Thyroid gland (tissue), 4 donors: ENCODE results near the gene HPGDS. TPM values are rescaled to one million over a fixed set of nuclear protein-coding genes. Genes with fewer than 3 reads are reported as not detected.

Experiments used
- DNase-seq, 2 donors: peaks; one replicate each; pipeline ENCODE4 v3.0.0-alpha.2; 2019
- H3K27ac ChIP-seq, 3 donors: fragments of 200-600 bp; sonication (generic); 1 replicate in 2 of 3; 2 replicates in 1 of 3; pipeline ENCODE4 v1.5.1; 2016 to 2019; ENCODE audit warnings: mild to moderate bottlenecking in 1 of 3, moderate library complexity in 1 of 3
- H3K27me3 ChIP-seq: fragments of 200-600 bp; sonication (generic); one replicate; pipeline ENCODE4 v1.5.1; 2019
- H3K36me3 ChIP-seq, 2 donors: fragments of 200-600 bp; sonication (generic); one replicate each; pipeline ENCODE4 v1.5.1; 2016 to 2019
- H3K4me1 ChIP-seq, 2 donors: fragments of 200-600 bp; sonication (generic); one replicate each; pipeline ENCODE4 v1.5.1; 2017 to 2019
- H3K4me3 ChIP-seq, 3 donors: fragments of 200-600 bp; sonication (generic); replicated peaks in 1 of 3; 1 replicate in 2 of 3; 2 replicates in 1 of 3; pipeline ENCODE4 v1.5.1; 2016; ENCODE audit warnings: mild to moderate bottlenecking in 1 of 3
- H3K9me3 ChIP-seq: fragments of 200-600 bp; sonication (generic); one replicate; pipeline ENCODE4 v1.5.1; 2017
- CTCF ChIP-seq, 6 experiments: fragments of 200-600 bp in 3 of 6; fragments of 450-650 bp in 3 of 6; sonication (generic) in 3 of 6; IDR thresholded peaks; one replicate each; pipeline ENCODE4 v1.5.1; 2016 to 2019; ENCODE audit warnings: antibody characterized with exemption in 6 of 6, mild to moderate bottlenecking in 2 of 6, inconsistent platforms in 1 of 6, moderate library complexity in 1 of 6
- POLR2A ChIP-seq, 2 donors: fragments of 450-650 bp; IDR thresholded peaks; one replicate each; pipeline ENCODE4 v1.6.1; 2017; ENCODE audit warnings: antibody characterized with exemption in 2 of 2, mild to moderate bottlenecking in 2 of 2, moderate library complexity in 1 of 2
- WGBS, 2 donors: methylation state at CpG; one replicate each; pipeline ENCODE4 v1.1.5; 2017; 5-methylcytosine and 5-hydroxymethylcytosine counted together
- intact Hi-C: fragments of 100-400 bp; cut with DNase I; formaldehyde crosslinking; loops from one replicate; pipeline ENCODE4 v1.15.1; 2023
- total RNA-seq, 4 donors: library from RNA; depleted of rRNA; stranded (reverse); fragments of >200 nt; gene quantifications; one replicate each; pipeline ENCODE4 v1.2.3, GENCODE V29; 2016

The HPGDS gene
- total RNA-seq, 4 donors from 2014 or later = 0.67 TPM; not detected in 3

GRCh38 chr4:94358101-94358500 lies 15.5 kb upstream of the HPGDS start:
- TF ChIP-seq POLR2A (IDR thresholded peaks at IDR 0.05) (no peak), CTCF (IDR thresholded peaks at IDR 0.05) (no peak)
- no peaks in the 10 kb centered on the region for H3K36me3 ChIP-seq
- no peak overlapping the region for H3K27ac ChIP-seq
- no peaks in the 10 kb centered on the region for H3K27me3 ChIP-seq
- no peak for DNase-seq
- no peaks in the 10 kb centered on the region for H3K9me3 ChIP-seq
- H3K4me1 ChIP-seq = no peaks in the 10 kb centered on the region
- no peak overlapping the region for H3K4me3 ChIP-seq
- intact Hi-C loops = no loop called here

- Histone ChIP-seq H3K36me3 (no peaks in the 10 kb centered on the region), H3K27ac (no peak overlapping the region), H3K9me3 (no peaks in the 10 kb centered on the region), H3K27me3 (no peaks in the 10 kb centered on the region), H3K4me3 (no peak overlapping the region), H3K4me1 (no peaks in the 10 kb centered on the region)
- no peak for TF ChIP-seq POLR2A (IDR thresholded peaks at IDR 0.05)
- TF ChIP-seq CTCF (IDR thresholded peaks at IDR 0.05) = no peak
- 89 to 97% methylated on average over 2 of the region's 2 CpGs for WGBS, 2 donors
- intact Hi-C loops = no loop called here
- DNase-seq = no peak
These were observed 15.0 kb upstream of the HPGDS start for GRCh38 chr4:94357624-94358023.

- intact Hi-C loops = no loop called here
- H3K4me3 ChIP-seq = no peak overlapping the region
- TF ChIP-seq CTCF (IDR thresholded peaks at IDR 0.05) = no peak
- no peak for TF ChIP-seq POLR2A (IDR thresholded peaks at IDR 0.05)
- H3K4me1 ChIP-seq = no peaks in the 10 kb centered on the region
- no peak for DNase-seq
- no peaks in the 10 kb centered on the region for H3K9me3 ChIP-seq
- WGBS, 2 donors = 80 to 84% methylated on average over 2 of the region's 2 CpGs
- H3K36me3 ChIP-seq = no peaks in the 10 kb centered on the region
- no peak overlapping the region for H3K27ac ChIP-seq
- no peaks in the 10 kb centered on the region for H3K27me3 ChIP-seq
These were observed 13.8 kb upstream of the HPGDS start for GRCh38 chr4:94356444-94356843.

GRCh38 chr4:94354474-94354896 lies 11.8 kb upstream of the HPGDS start:
- H3K4me1 ChIP-seq = no peaks in the 10 kb centered on the region
- intact Hi-C loops = no loop called here
- no peaks in the 10 kb centered on the region for H3K27me3 ChIP-seq
- WGBS, 2 donors = 74 to 84% methylated on average over 6 of the region's 6 CpGs
- no peak overlapping the region for H3K4me3 ChIP-seq
- no peaks in the 10 kb centered on the region for H3K9me3 ChIP-seq
- H3K36me3 ChIP-seq = no peaks in the 10 kb centered on the region
- no peak for DNase-seq
- no peak for TF ChIP-seq CTCF (IDR thresholded peaks at IDR 0.05)
- TF ChIP-seq POLR2A (IDR thresholded peaks at IDR 0.05) = no peak
- H3K27ac ChIP-seq = no peak overlapping the region

GRCh38 chr4:94352996-94353395 lies 10.4 kb upstream of the HPGDS start:
- Histone ChIP-seq H3K4me1 (no peaks in the 10 kb centered on the region), H3K4me3 (no peak overlapping the region), H3K27me3 (no peaks in the 10 kb centered on the region), H3K36me3 (no peaks in the 10 kb centered on the region), H3K9me3 (no peaks in the 10 kb centered on the region), H3K27ac (no peak overlapping the region)
- intact Hi-C loops = no loop called here
- no peak for DNase-seq
- WGBS, 2 donors = 96 to 99% methylated on average over 2 of the region's 2 CpGs
- TF ChIP-seq POLR2A (IDR thresholded peaks at IDR 0.05) (no peak), CTCF (IDR thresholded peaks at IDR 0.05) (no peak)
